NOMO-1 (cell line): ENCODE data around the gene SEMA5A.

Source experiments
- DNase-seq, 2 experiments: peaks; one replicate each; lab custom pipeline; 2025; ENCODE audit not compliant: unreplicated experiment in 2 of 2; lab: John Stamatoyannopoulos, UW

SEMA5A gene

DNA sequence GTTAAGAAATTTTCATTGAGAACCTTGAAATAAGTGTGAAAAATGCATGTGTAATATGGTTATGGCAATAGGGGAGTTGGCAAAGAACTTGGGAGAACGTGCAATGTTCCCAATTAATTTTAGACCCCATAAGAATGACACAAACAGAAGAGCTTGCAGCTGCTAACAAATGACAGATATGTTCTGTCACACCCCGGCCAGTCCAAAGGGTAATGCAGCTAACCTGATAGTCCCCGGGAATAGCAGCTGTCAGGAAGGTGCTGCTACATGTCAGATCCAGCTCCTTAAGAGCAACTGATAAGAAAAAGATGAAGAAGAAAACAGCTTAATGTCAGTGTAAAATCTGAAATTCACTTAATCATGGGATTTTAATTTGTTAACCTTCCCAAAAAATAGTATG is 30.4 kb downstream of the SEMA5A start:
- no peak for DNase-seq

DNA sequence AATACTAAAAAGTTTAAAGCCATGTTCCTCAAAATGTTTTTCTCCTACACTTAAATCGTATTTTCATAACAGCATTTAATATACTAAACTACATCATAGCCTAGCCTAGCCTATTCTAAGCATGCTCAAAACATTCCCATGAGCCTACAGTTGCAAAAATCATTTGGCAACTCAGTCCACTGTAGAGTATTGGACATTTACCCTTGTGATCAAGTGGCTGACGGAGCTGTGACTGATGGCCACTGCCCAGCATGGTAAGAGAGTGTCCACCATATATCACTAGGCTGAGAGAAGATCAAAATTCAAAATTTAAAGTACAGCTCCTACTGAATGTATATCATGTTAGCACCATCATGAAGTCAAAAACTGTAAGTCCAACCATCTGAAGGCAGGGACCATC is 30.9 kb downstream of the SEMA5A start:
- DNase-seq: no peak

DNA sequence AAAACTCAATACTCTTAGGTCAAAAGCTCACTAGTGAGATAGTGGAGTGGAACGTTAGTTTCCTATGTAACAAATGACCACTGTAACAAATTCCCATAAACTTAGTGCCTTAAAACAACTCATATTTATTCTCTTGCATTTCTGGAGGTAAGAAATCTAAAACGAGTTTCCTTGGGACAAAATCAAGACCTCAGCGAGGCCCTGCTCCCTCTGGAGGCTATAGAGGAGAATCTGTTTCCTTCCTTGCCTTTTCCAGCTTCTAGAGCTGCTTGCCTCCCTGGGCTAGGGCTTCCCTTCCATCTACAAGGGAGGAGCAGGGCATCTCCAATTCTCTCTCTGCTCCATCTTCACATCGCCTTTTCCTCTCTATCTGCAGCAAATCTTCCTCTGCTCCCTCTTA is 32.0 kb downstream of the SEMA5A start:
- DNase-seq: no peak

DNA sequence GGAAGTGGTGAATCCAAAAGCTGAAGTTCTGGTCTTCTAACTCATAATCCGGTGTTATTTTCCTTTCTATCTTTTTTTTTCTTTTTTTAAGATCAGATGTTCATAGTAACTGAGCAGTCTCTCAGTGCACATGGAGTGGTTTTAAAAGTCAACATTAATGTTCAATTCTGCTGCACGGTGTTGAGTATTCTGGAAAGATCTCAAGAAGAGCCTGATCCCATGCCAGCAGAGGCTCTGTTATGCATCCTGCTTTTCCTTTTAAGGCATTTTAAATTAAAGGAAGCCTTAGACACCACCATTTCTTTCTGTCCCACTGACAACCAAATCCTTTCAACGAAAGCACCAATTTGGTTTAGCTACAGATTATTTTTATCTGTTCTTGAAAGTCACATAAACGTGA is 33.4 kb downstream of the SEMA5A start:
- DNase-seq: no peak

DNA sequence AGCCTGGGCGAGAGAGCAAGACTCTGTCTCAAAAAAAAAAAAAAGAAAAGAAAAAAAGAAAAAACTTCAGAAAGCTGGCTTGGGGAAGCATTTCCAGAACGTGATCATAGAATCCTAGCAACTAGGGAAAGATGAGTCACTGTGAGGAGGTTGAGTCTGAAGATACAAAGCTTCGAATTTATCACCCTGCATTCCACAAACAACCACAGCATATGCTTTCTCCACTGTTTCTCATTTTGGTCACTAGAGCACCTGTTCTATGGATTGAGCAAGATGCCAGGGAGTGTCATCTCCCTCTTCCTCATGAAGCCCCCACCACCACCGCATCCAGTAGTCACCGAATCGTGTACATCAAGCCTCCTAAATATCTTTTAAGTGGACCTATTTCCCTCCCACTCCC is 37.9 kb downstream of the SEMA5A start:
- no peak for DNase-seq

- no peak for DNase-seq
These were observed 40.6 kb downstream of the SEMA5A start for GRCh38 chr5:9505225-9505624.

- no peak for DNase-seq
These were observed 43.0 kb downstream of the SEMA5A start for GRCh38 chr5:9502864-9503263.

- DNase-seq: no peak
These were observed 43.6 kb downstream of the SEMA5A start for GRCh38 chr5:9502050-9502834.

DNA sequence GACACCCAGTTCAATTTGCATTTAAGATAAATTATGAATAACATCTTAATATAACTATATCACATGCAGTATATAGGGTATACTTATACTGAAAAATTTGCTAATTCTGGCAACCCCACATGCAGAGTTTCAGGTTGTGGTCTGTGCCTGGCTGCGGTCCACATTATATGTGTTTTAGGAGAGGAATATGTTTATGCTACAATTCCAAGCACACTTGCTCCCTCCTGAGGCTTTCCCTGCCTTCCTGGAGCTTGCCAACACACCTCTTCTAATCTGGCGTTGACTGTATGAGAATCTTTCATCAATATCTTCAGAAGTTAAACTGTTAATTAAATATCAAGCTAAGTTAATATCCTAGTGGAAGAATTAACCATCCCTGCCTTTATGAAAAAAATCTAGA is 45.2 kb downstream of the SEMA5A start:
- no peak for DNase-seq

DNA sequence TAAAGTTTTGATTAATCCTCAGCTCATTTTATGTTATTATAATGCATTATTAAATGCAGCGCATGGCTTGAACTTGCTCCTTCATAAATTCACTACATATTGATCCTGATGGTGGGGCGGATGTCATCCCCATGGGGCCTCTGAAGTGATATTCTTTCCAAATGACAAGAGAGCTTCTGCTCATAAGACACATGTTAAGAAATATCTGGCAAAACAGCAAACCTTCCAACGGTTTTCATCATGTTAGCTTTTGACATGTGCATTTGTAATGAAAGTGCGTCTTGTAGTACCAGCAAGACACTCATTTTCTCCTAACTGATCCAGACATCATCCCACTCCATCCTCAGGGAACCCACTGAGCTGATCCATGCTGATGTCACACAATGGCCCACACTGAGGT is 45.7 kb downstream of the SEMA5A start:
- DNase-seq: no peak

- DNase-seq: no peak
These were observed 46.4 kb downstream of the SEMA5A start for GRCh38 chr5:9499498-9499876.

- DNase-seq: no peak
These were observed 47.1 kb downstream of the SEMA5A start for GRCh38 chr5:9498541-9499497.

DNA sequence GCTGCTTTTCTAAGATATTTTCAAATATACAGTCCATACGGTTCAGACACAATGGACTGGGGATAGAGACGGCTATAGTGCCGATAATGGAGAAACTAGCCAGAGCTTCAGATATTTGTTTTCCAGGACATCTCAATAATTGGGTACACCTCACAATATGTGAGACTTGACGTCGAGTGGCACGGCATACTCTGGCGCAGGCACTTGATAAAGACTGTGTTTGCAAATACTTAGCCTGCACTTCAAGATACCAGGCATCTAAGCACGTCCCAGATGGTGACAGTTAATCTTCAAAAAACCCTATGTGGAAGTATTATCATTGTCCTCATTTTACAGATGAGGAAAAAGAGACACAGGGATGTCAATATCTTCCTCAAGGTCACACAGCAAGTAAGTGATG is 48.5 kb downstream of the SEMA5A start:
- no peak for DNase-seq

- DNase-seq: no peak
These were observed 49.1 kb downstream of the SEMA5A start for GRCh38 chr5:9496801-9497200.

DNA sequence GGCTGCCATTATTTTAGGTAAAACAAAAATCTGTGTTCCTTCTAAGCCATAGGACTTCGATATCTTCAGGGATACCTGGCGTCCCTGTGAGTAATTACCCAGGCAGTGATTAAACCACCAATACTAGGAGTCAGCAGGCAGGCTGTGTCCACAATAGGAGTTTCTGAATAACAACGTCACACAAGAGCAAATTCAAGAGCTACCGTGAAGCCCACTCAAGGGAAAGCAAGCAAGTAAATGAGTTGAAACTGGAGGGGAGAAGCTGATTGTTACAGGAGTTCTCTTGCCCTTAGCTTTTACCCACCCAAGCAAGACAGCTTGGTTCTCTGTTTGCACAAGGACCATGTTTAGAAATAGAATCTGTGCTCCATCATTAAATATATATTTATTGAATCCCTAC is 50.8 kb downstream of the SEMA5A start:
- DNase-seq: no peak

DNA sequence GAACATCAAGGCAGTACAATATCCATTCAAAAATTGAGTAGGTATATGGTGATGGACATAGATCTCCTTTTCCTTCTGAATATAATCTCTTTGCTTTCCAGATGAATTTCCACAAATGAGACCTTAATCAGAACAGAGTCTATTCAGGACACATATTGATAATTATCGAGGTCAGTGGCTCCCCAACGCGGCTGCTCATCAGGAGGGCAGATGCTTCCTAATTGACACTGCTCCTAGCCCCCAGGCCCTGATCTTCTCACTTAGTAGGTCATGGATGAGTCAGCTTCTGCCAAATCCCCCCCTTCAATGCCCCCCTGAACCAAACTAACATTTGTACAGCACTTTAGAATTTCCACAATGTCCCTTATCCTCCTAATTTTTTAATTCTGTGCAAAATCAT is 51.6 kb downstream of the SEMA5A start:
- DNase-seq: no peak

- DNase-seq: no peak
These were observed 55.3 kb downstream of the SEMA5A start for GRCh38 chr5:9490494-9491097.

GRCh38 chr5:9483779-9484178 is 62.1 kb downstream of the SEMA5A start:
- DNase-seq: no peak

DNA sequence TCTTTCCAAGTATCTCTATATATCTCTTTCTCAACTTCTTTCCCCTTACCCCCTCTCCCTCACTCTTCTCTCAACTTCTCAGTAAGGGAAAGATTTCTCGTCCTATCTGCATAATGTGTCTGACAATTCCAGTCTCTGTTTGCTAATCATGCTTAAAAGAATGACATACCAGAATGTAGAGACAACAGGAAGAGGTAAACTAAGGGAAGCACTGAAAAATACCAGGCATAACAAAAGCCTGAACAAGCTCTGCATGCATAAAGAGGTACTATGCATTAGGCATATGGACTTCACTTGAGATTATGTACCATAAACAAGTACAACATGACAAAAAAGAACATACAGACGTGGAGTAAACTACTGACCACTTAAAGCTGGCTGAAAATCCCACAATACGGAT is 62.6 kb downstream of the SEMA5A start:
- no peak for DNase-seq

- DNase-seq: no peak
These were observed 63.5 kb downstream of the SEMA5A start for GRCh38 chr5:9482381-9482780.

GRCh38 chr5:9480499-9480898 is 65.4 kb downstream of the SEMA5A start:
- no peak for DNase-seq

- no peak for DNase-seq
These were observed 65.9 kb downstream of the SEMA5A start for GRCh38 chr5:9479990-9480389.
